GM10847 (cell line): ENCODE results near the gene CRIP2.

Experiments used
- POLR2A ChIP-seq: IDR thresholded peaks from 2 replicates; pipeline ENCODE4 v1.6.1; 2011; ENCODE audit not compliant: insufficient read length; ENCODE audit errors: extremely low read depth

Gene CRIP2

GRCh38 chr14:105500036-105500725, 25.6 kb downstream of the CRIP2 start:
- no peak for TF ChIP-seq POLR2A

GRCh38 chr14:105500726-105501101, 26.1 kb downstream of the CRIP2 start:
- TF ChIP-seq POLR2A, result no peak

GRCh38 chr14:105501504-105502291, 27.1 kb downstream of the CRIP2 start:
- no peak for TF ChIP-seq POLR2A

- no peak for TF ChIP-seq POLR2A
Measured at GRCh38 chr14:105502446-105503295, 28.1 kb downstream of the CRIP2 start.

- no peak for TF ChIP-seq POLR2A
Measured at GRCh38 chr14:105503296-105503640, 28.6 kb downstream of the CRIP2 start.

GRCh38 chr14:105503935-105504692, 29.5 kb downstream of the CRIP2 start:
- no peak for TF ChIP-seq POLR2A

GRCh38 chr14:105505101-105505500, 30.5 kb downstream of the CRIP2 start:
- TF ChIP-seq POLR2A, result no peak

- no peak for TF ChIP-seq POLR2A
Measured at GRCh38 chr14:105507247-105507646, 32.6 kb downstream of the CRIP2 start.

GRCh38 chr14:105508069-105508468, 33.4 kb downstream of the CRIP2 start:
- TF ChIP-seq POLR2A, result no peak

GRCh38 chr14:105508601-105509000, 34.0 kb downstream of the CRIP2 start:
- no peak for TF ChIP-seq POLR2A

GRCh38 chr14:105517096-105517495, 42.5 kb downstream of the CRIP2 start:
- no peak for TF ChIP-seq POLR2A

- TF ChIP-seq POLR2A, result no peak
Measured at GRCh38 chr14:105519946-105520698, 45.5 kb downstream of the CRIP2 start.

- TF ChIP-seq POLR2A, result no peak
Measured at GRCh38 chr14:105525326-105525725, 50.7 kb downstream of the CRIP2 start.
